ES-I3 (cell line): ENCODE data around the gene PRDM12.

ENCODE experiments used
- H3K36me3 ChIP-seq: 2 replicates; pipeline ENCODE4 v1.6.1; 2013; ENCODE audit warnings: mild to moderate bottlenecking, low read length, control low read depth, moderate library complexity; ENCODE audit not compliant: insufficient read depth
- H3K4me1 ChIP-seq: 2 replicates; pipeline ENCODE4 v1.6.1; 2013; ENCODE audit warnings: mild to moderate bottlenecking, control low read depth, low read length; ENCODE audit not compliant: insufficient read depth
- H3K9ac ChIP-seq: 2 replicates; pipeline ENCODE4 v1.6.1; 2013; ENCODE audit warnings: low read depth, mild to moderate bottlenecking, low read length, moderate library complexity
- H3K9me3 ChIP-seq: 2 replicates; pipeline ENCODE4 v1.6.1; 2013; ENCODE audit warnings: mild to moderate bottlenecking, low read length, moderate library complexity; ENCODE audit not compliant: control insufficient read depth, insufficient read depth

Gene PRDM12

DNA sequence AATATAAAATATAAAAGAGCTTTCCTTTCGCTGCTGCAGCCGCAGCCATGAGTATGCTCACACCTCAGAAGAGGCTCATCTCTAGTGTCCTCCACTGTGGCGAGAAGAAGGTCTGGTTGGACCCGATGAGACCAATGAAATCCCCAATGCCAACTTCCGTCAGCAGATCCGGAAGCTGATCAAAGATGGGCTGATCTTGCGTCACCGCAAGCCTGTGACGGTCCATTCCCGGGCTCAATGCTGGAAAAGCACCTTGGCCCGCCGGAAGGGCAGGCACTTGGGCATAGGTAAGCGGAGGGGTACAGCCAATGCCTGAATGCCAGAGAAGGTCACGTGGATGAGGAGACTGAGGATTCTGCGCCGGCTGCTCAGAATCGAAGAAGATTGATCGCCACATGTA, 12.6 kb upstream of the PRDM12 start:
- no peaks in the 10 kb centered on the region for H3K36me3 ChIP-seq
- no peak overlapping the region for H3K9ac ChIP-seq

DNA sequence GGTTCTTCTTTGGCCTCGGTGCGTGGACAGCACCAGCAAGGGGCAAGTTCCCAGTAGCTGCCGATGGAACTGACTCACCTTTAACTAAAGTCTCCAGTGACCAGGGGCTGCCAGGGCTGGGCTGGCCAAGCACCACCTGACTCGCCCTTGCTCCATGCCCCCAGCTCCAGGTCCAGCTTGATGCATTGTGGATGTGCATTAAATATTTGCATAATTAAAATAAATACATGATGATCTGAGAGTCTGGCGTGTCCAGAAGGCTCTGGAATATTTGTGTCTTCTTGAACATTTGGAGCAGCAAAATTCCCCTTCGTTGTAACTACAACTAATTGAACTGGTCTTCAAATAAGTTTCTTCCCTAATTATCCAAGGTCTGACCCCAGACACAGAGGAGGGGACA, 9.5 kb upstream of the PRDM12 start:
- Histone ChIP-seq H3K9me3 (peaks cover 8% of the 10 kb centered on the region; the same call in 1 of the 2 replicates), H3K4me1 (no peaks in the 10 kb centered on the region), H3K9ac (no peak overlapping the region), H3K36me3 (no peaks in the 10 kb centered on the region; the same call in 1 of the 2 replicates)

More for the DNA sequence above, 12.6 kb upstream of the PRDM12 start:
- no peaks in the 10 kb centered on the region for H3K4me1 ChIP-seq
- H3K9me3 ChIP-seq = no peaks in the 10 kb centered on the region

GRCh38 chr9:130658893-130659698, 5.3 kb upstream of the PRDM12 start:
- no peaks in the 10 kb centered on the region; the same call in 1 of the 2 replicates for H3K36me3 ChIP-seq
- peak overlapping the region; percentile 17; the same call in 1 of the 2 replicates for H3K9ac ChIP-seq
- H3K9me3 ChIP-seq = peaks cover 8% of the 10 kb centered on the region; the same call in 1 of the 2 replicates
- H3K4me1 ChIP-seq = no peaks in the 10 kb centered on the region; the same call in 1 of the 2 replicates

GRCh38 chr9:130659699-130660248, 4.6 kb upstream of the PRDM12 start:
- H3K9ac ChIP-seq = peak overlapping the region; percentile 49; the same call in 1 of the 2 replicates
- peaks cover 8% of the 10 kb centered on the region; the same call in 1 of the 2 replicates for H3K9me3 ChIP-seq
- no peaks in the 10 kb centered on the region; the same call in 1 of the 2 replicates for H3K36me3 ChIP-seq
- H3K4me1 ChIP-seq = no peaks in the 10 kb centered on the region; the same call in 1 of the 2 replicates

- peaks cover 8% of the 10 kb centered on the region; the same call in 1 of the 2 replicates for H3K9me3 ChIP-seq
- H3K4me1 ChIP-seq = no peaks in the 10 kb centered on the region; the same call in 1 of the 2 replicates
- H3K36me3 ChIP-seq = no peaks in the 10 kb centered on the region; the same call in 1 of the 2 replicates
- peak overlapping the region; percentile 49; the same call in 1 of the 2 replicates for H3K9ac ChIP-seq
Observed at GRCh38 chr9:130660326-130660682, 4.1 kb upstream of the PRDM12 start.

GRCh38 chr9:130660683-130661450, 3.5 kb upstream of the PRDM12 start:
- peak overlapping the region; percentile 42 for H3K9ac ChIP-seq
- no peaks in the 10 kb centered on the region; the same call in 1 of the 2 replicates for H3K4me1 ChIP-seq

GRCh38 chr9:130661451-130662098, 2.8 kb upstream of the PRDM12 start:
- H3K36me3 ChIP-seq = no peaks in the 10 kb centered on the region; the same call in 1 of the 2 replicates
- peaks cover 8% of the 10 kb centered on the region; the same call in 1 of the 2 replicates for H3K9me3 ChIP-seq
- H3K9ac ChIP-seq = peak overlapping the region; percentile 42; the same call in 1 of the 2 replicates
- no peaks in the 10 kb centered on the region; the same call in 1 of the 2 replicates for H3K4me1 ChIP-seq

More at GRCh38 chr9:130660683-130661450, 3.5 kb upstream of the PRDM12 start:
- Histone ChIP-seq H3K9me3 (peaks cover 8% of the 10 kb centered on the region; the same call in 1 of the 2 replicates), H3K36me3 (no peaks in the 10 kb centered on the region; the same call in 1 of the 2 replicates)

DNA sequence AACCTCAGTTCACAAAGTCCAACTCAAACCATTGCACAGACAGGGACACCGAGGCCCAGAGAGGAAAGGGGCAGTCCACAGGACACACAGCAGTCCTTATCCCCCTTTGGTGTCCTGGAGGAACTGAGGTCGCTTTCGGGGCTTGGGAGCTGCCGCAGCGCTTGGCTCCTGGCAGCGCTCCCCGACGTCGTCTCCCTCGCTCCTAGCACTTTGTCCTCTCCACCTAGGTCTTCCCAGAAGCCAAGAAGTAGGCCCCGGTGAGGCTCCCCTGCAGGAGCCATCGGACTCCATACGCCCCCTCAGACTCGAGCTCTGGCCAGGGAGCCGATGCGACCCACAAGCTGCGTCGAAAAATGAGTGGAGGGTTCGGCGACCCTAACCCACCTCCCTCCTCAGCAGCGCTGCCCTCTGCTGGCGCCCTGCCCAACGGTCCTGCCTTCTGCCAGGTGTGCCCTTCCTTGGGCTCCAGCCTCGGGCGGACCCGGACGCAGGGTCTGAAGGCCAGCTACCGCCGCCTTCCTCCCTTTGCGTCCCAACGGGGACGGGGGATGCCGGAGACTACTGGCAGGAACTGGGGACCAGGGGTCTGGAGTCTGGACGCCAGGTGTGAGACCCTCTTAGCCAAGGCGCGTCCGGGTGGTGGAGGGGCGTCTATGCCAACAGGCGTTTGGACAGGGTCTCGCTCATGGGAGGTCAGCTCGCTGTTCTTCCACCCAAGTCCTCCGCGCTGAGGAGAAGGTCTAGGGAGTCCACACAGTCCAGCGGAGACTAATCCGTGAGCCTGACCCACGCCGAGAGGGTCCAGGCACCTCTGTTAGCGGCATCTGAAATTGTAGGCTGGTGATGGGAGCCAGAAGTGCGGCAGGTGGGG, 2.1 kb upstream of the PRDM12 start:
- no peaks in the 10 kb centered on the region; the same call in 1 of the 2 replicates for H3K36me3 ChIP-seq
- peaks cover 8% of the 10 kb centered on the region; the same call in 1 of the 2 replicates for H3K9me3 ChIP-seq
- H3K9ac ChIP-seq = no peak overlapping the region
- no peaks in the 10 kb centered on the region; the same call in 1 of the 2 replicates for H3K4me1 ChIP-seq

DNA sequence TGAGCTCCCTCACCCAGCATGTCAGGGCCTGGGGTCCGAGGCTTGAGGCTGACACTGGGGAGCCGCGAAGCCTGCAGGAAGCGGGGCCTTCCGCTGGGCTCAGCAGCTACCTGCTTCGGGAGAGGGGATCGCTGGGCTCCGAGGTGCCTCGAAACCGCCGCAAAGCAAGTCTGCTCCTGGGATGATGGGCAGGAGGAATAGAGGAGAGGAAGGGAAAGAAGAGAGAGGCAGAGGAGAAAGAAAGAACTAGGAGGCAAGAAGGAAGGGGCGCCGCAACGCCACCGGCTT, 1.5 kb upstream of the PRDM12 start:
- no peak overlapping the region for H3K9ac ChIP-seq
- no peaks in the 10 kb centered on the region; the same call in 1 of the 2 replicates for H3K36me3 ChIP-seq
- H3K9me3 ChIP-seq = peaks cover 8% of the 10 kb centered on the region; the same call in 1 of the 2 replicates
- H3K4me1 ChIP-seq = no peaks in the 10 kb centered on the region; the same call in 1 of the 2 replicates

GRCh38 chr9:130663258-130663976, 977 bp upstream of the PRDM12 start:
- H3K9me3 ChIP-seq = peaks cover 4% of the 10 kb centered on the region; the same call in 1 of the 2 replicates
- H3K9ac ChIP-seq = peak overlapping the region; percentile 41; the same call in 1 of the 2 replicates
- no peaks in the 10 kb centered on the region; the same call in 1 of the 2 replicates for H3K4me1 ChIP-seq
- H3K36me3 ChIP-seq = no peaks in the 10 kb centered on the region

DNA sequence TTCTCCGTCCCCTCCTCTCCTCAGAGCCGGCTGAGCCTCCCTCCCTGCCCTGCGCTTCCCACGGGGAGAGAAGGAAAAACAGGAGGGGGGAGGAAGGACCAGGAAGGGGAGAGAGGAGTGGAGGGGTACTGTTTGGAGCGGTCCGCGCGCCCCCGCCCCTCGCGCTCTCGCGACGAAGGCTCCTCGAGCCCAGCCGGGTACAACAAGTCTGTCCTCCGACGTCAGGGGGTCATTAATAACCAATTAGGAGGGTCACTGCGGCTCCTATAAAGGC, 480 bp upstream of the PRDM12 start:
- Histone ChIP-seq H3K4me1 (no peaks in the 10 kb centered on the region; the same call in 1 of the 2 replicates), H3K9me3 (no peaks in the 10 kb centered on the region), H3K9ac (peak overlapping the region; percentile 41; the same call in 1 of the 2 replicates), H3K36me3 (no peaks in the 10 kb centered on the region)

GRCh38 chr9:130665029-130665430, 636 bp downstream of the PRDM12 start:
- Histone ChIP-seq H3K4me1 (no peaks in the 10 kb centered on the region; the same call in 1 of the 2 replicates), H3K9me3 (no peaks in the 10 kb centered on the region), H3K9ac (peak overlapping the region; percentile 41; the same call in 1 of the 2 replicates), H3K36me3 (no peaks in the 10 kb centered on the region)
